ENCODE data around the gene TRIP11. TPM values are rescaled to one million over a fixed set of nuclear protein-coding genes. Genes with fewer than 3 reads are reported as not detected.

The TRIP11 gene
- polyA plus RNA-seq, 3 donors = 6.8 to 7.4 (median 6.9) TPM

DNA sequence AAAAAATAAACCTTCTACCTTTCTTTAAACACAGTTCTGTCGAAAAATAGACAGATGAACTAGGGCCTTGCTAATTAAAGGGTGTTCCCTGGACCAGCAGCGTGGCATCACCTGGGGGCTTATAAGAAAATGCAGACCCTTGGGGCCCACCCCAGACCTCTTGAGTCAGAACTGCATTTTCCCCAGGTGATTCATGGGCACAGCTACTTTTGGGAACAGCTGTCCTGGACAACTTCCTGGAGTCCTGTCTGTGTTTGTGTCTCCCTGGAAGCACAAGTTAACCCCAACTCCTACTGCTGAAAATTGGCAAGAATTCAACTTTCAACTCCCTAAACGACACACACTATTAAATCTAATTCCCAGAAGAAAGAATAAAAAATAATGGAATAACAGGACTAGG is 110.2 kb downstream of the TRIP11 start:
- H3K27ac ChIP-seq (ENCODE audit: low read depth, low read length) = no peak overlapping the region
- WGBS, 3 donors = 68 to 81% (median 72%) methylated on average over 3 of the region's 3 CpGs

- 81 to 95% (median 91%) methylated on average over 5 of the region's 5 CpGs for WGBS, 3 donors
Observed at GRCh38 chr14:91927800-91928199, 112.1 kb downstream of the TRIP11 start.

GRCh38 chr14:91927191-91927590 is 112.7 kb downstream of the TRIP11 start:
- H3K27ac ChIP-seq (ENCODE audit: low read depth, low read length) = no peak overlapping the region
- 85 to 87% (median 85%) methylated on average over 3 of the region's 3 CpGs for WGBS, 3 donors

More at GRCh38 chr14:91927800-91928199, 112.1 kb downstream of the TRIP11 start:
- no peak overlapping the region for H3K27ac ChIP-seq (ENCODE audit: low read depth, low read length)

GRCh38 chr14:91926131-91926890 is 113.5 kb downstream of the TRIP11 start:
- WGBS, 3 donors = 78 to 88% (median 84%) methylated on average over 17 of the region's 17 CpGs
- no peak overlapping the region for H3K27ac ChIP-seq (ENCODE audit: low read depth, low read length)

- 90 to 94% (median 94%) methylated on average over 10 of the region's 10 CpGs for WGBS, 3 donors
- H3K27ac ChIP-seq (ENCODE audit: low read depth, low read length) = no peak overlapping the region
Observed at GRCh38 chr14:91925727-91926121, 114.1 kb downstream of the TRIP11 start.

DNA sequence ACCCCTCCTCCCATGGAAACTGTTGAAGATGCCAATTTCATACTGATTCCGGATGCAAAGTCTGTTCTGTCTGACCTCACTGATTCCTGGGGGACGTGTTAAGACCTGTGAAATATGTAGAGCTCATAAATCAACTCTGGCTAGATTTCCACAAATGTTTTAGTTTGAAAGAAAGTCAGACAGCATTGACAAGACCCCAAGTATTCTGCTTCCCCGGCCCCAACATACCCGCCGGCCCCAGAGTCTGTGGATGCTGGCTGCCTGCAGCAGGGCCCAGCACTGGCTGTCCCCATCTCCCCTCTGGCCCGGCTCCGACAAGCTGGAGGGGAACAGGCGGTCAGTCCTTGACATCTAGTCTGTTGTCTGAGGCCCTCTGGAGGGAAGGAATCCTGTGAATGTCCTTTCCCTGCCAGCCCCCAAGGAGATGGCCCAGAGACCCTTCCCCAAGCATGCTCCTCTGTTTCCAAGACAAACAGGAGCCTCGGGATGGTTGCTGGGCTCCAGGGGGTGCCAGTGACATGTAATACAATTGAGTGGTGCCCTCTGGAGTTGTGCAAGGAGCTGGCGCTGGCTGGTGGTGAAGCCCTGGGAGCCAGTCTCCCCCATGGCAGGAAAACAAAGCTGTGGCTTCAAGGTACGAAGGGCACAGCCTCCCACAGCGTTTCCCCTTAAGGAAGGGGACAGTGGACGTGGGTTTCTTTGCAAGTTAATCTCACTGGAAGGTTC is 114.7 kb downstream of the TRIP11 start:
- no peak overlapping the region for H3K27ac ChIP-seq (ENCODE audit: low read depth, low read length)
- 51 to 66% (median 54%) methylated on average over 13 of the region's 13 CpGs for WGBS, 3 donors

DNA sequence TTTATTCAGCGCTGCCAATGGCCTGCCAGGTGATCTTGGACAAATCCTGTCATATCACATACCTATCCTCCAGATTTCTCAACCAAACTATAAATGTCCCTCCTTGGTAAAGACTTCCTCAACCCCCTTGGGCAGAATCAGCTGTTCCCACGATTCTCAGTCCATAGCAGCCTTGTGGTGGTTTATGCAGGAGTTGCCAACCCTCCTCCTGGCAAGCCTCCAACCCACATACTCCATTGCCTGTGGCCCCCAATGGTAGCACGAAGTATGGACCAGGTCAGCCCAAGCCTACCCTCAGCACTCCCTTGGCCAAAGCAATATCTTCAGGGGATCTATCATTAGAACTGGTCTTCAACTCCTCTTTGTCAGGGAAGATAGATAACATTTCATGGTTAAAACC is 119.3 kb downstream of the TRIP11 start:
- no peak overlapping the region for H3K27ac ChIP-seq (ENCODE audit: low read depth, low read length)
- 45 to 82% (median 59%) methylated on average over 3 of the region's 3 CpGs for WGBS, 3 donors

- 39 to 72% (median 48%) methylated on average over 4 of the region's 4 CpGs for WGBS, 3 donors
- no peak overlapping the region for H3K27ac ChIP-seq (ENCODE audit: low read depth, low read length)
Observed at GRCh38 chr14:91919814-91920213, 120.0 kb downstream of the TRIP11 start.

DNA sequence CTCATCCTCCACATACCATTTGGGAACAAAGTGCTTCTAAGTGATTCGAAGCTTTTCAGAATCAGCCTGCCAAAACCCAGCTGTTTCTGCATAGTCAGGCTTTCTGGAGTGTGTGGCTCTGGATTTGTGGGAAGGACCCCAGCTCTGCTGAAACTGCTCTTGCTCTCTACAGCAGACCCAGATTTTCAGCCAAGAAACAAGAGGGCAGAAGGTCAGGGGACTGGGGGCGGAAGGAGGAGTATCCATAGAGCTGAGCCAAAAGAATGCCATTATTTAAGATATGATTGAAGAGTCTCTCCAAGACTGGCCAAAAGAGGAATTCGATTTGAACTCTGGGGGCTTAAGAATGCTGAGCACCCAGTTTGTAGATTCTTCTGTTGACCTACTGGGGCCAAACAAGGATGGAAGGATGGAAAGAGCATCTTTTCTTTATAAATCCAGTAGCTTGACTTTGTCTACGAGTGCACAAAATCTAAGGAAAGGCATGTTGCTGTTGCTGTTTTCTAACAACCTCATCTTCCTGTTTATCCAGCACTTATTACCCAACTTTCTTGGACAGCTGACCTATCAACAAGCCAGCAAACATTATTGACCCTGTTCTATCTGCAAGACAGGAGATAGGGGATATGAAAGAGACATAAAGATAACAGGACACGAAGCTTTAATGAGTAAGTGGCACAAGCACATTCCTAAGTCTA is 121.5 kb downstream of the TRIP11 start:
- 47 to 59% (median 59%) methylated on average over 5 of the region's 5 CpGs for WGBS, 3 donors
- H3K27ac ChIP-seq (ENCODE audit: low read depth, low read length) = no peak overlapping the region

Other genes starting within 250 kb of the TRIP11 start
- gene TC2N, start 172.5 kb downstream of the TRIP11 start, polyA plus RNA-seq = 10 to 100 TPM; 12.1 to 68.2 (median 33.3) TPM
- 100 to 1,000 TPM in 2 of 3 donors, 10 to 100 TPM in 1; 24.0 to 229 (median 120) TPM for gene FBLN5, start 92.4 kb downstream of the TRIP11 start, polyA plus RNA-seq
- 10 to 100 TPM in 2 of 3 donors, 1 to 10 TPM in 1; 5.0 to 18.6 (median 11.1) TPM for gene ATXN3, start 66.5 kb upstream of the TRIP11 start, polyA plus RNA-seq
- 100 to 1,000 TPM; 176 to 900 (median 508) TPM for gene NDUFB1, start 81.6 kb upstream of the TRIP11 start, polyA plus RNA-seq
- gene CPSF2, start 81.9 kb upstream of the TRIP11 start, polyA plus RNA-seq = 10 to 100 TPM in 1 of 3 donors, 1 to 10 TPM in 2; 5.8 to 10.9 (median 9.4) TPM